ENCODE data around the gene CAPN5.

CAPN5 gene

DNA sequence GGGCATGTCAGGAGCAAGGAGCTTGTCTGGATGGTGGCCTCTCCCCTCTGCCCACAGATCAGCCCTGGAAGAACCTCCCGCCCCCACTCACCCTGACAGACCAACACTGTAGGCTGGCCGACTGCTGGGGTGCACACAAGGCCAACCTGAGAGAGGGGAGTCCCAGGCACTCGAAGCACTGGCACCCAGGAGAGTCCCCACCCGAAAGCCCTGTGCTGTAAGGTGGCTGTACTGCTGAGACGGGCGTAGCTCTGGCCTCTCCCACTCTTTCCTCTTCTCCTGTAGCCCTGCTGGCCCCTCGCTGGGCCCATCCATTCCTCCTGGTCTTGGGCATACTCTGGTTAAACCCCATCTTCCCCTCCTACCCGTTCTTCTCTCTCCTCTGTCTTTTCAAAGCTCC, 101.0 kb downstream of the CAPN5 start:
- DNase-seq (ENCODE audit: low read depth) = no peak
- H3K4me3 ChIP-seq (ENCODE audit: low read depth, low read length) = no peak overlapping the region
- TF ChIP-seq POLR2A (IDR thresholded peaks at IDR 0.05; ENCODE audit: extremely low read depth, insufficient read length) (no peak), MYC (IDR thresholded peaks at IDR 0.05; ENCODE audit: low read depth, low read length) (no peak)
- TF ChIP-seq, protein P1, sequence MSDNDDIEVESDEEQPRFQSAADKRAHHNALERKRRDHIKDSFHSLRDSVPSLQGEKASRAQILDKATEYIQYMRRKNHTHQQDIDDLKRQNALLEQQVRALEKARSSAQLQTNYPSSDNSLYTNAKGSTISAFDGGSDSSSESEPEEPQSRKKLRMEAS (IDR thresholded peaks at IDR 0.05; ENCODE audit: low read depth, low read length) = no peak
- TF ChIP-seq, protein P2, sequence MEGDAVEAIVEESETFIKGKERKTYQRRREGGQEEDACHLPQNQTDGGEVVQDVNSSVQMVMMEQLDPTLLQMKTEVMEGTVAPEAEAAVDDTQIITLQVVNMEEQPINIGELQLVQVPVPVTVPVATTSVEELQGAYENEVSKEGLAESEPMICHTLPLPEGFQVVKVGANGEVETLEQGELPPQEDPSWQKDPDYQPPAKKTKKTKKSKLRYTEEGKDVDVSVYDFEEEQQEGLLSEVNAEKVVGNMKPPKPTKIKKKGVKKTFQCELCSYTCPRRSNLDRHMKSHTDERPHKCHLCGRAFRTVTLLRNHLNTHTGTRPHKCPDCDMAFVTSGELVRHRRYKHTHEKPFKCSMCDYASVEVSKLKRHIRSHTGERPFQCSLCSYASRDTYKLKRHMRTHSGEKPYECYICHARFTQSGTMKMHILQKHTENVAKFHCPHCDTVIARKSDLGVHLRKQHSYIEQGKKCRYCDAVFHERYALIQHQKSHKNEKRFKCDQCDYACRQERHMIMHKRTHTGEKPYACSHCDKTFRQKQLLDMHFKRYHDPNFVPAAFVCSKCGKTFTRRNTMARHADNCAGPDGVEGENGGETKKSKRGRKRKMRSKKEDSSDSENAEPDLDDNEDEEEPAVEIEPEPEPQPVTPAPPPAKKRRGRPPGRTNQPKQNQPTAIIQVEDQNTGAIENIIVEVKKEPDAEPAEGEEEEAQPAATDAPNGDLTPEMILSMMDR (IDR thresholded peaks at IDR 0.05; ENCODE audit: low read depth, low read length) = no peak

DNA sequence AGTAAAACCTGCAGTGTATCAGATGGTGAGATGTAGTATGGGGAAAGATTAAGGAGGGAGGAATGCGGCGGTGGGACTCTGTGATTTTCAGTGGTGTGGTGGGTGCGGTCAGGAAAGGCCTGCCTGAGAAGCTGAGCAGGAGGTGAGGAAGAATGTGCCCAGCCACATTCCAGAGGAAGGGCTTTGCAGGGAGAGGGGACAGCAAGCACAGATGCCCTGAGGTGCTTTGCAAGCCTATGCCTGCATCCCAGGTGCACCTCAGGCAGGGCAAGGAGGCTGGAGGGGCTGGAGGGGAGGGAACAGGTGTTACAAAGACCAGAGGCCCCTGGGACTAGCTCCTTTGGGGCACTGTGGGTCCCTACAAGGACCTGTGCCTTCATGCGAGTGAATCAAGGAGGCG, 103.3 kb downstream of the CAPN5 start:
- no peak overlapping the region for H3K4me3 ChIP-seq (ENCODE audit: low read depth, low read length)
- no peak for DNase-seq (ENCODE audit: low read depth)
- TF ChIP-seq MYC (IDR thresholded peaks at IDR 0.05; ENCODE audit: low read depth, low read length) (no peak), POLR2A (IDR thresholded peaks at IDR 0.05; ENCODE audit: extremely low read depth, insufficient read length) (no peak)
- TF ChIP-seq, protein P2 (IDR thresholded peaks at IDR 0.05; ENCODE audit: low read depth, low read length) = no peak
- TF ChIP-seq, protein P1 (IDR thresholded peaks at IDR 0.05; ENCODE audit: low read depth, low read length) = no peak

DNA sequence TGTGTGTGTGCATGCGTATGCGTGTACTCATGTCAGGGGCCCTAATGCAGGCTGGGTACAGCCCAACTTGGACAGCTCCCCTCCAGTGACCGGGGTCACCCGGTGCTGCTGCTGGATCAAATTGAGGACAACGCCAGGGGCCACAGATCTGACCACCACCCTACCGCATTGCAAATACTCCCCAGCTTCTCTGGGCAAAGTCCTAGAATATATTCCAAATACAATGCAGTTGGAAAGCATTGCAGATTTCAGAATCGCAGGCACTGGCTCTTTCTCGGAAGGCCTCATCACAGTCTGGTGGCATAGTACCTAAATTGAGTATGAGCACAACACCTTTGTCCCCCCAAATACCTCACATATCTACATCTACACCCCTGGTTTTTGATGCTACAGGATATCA, 104.5 kb downstream of the CAPN5 start:
- no peak for DNase-seq (ENCODE audit: low read depth)
- TF ChIP-seq MYC (IDR thresholded peaks at IDR 0.05; ENCODE audit: low read depth, low read length) (no peak), POLR2A (IDR thresholded peaks at IDR 0.05; ENCODE audit: extremely low read depth, insufficient read length) (no peak)
- TF ChIP-seq, protein P2 (IDR thresholded peaks at IDR 0.05; ENCODE audit: low read depth, low read length) = no peak
- TF ChIP-seq, protein P1 (IDR thresholded peaks at IDR 0.05; ENCODE audit: low read depth, low read length) = no peak
- H3K4me3 ChIP-seq (ENCODE audit: low read depth, low read length) = no peak overlapping the region

DNA sequence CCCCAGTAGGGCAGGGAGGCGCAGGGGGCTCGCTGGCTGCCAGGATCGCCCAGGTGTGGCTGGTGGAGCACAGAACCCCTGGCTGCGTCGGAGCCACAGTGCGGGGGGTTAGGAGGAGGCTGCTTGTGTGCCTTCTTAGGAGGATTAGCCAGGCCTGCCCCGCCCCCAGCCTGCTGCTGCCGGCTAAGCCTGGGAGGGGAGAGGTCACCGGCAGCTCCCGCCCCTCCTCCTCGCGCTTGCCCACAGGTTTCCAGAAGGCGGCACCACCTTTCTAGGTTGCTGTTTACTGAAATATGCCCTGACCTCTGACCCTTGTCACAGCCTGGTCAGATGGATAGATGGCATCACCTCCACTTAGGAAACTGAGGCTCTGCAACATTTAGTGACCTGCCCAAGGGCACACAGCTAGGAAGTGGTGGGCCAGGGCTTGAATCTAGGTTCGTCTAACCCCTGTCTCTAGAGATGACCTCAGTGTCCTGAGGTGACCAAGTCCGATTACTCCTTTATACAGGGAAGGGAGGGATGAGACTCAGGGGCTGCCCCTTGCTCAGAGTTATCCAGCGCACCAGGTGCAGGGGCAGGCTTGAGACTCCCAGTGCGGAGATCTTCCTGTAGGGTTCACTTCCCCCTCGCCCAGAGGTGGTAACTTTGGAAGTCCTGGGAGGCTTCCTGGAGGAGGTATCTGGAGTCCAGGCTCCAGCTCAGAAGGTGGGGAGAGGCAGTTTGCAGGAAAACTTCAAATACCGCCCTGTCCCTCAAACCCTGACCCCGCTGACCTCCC, 105.3 kb downstream of the CAPN5 start:
- TF ChIP-seq, protein P2 (IDR thresholded peaks at IDR 0.05; ENCODE audit: low read depth, low read length) = no peak
- TF ChIP-seq POLR2A (IDR thresholded peaks at IDR 0.05; ENCODE audit: extremely low read depth, insufficient read length) (no peak), MYC (IDR thresholded peaks at IDR 0.05; ENCODE audit: low read depth, low read length) (no peak)
- TF ChIP-seq, protein P1 (IDR thresholded peaks at IDR 0.05; ENCODE audit: low read depth, low read length) = no peak
- no peak overlapping the region for H3K4me3 ChIP-seq (ENCODE audit: low read depth, low read length)
- no peak for DNase-seq (ENCODE audit: low read depth)

DNA sequence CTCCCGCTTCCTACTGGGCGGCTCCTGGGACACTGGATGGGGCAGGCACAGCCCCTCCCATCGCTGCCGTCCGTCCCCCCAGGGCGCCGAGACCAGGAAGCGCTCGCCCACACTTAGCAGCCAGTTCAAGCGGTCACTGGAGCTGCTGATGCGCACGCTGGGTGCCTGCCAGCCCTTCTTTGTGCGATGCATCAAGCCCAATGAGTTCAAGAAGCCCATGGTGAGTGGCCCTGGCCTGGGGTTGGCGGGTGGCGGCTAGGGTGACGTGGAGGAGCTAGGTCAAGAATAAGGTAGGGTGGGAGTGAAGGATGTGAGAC, 105.9 kb downstream of the CAPN5 start:
- TF ChIP-seq, protein P2 (IDR thresholded peaks at IDR 0.05; ENCODE audit: low read depth, low read length) = no peak
- TF ChIP-seq, protein P1 (IDR thresholded peaks at IDR 0.05; ENCODE audit: low read depth, low read length) = no peak
- TF ChIP-seq POLR2A (IDR thresholded peaks at IDR 0.05; ENCODE audit: extremely low read depth, insufficient read length) (no peak), MYC (IDR thresholded peaks at IDR 0.05; ENCODE audit: low read depth, low read length) (no peak)
- no peak overlapping the region for H3K4me3 ChIP-seq (ENCODE audit: low read depth, low read length)

More for the DNA sequence above, 105.9 kb downstream of the CAPN5 start:
- no peak for DNase-seq (ENCODE audit: low read depth)

Data from NB4 (cell line).